Mononuclear cell (primary cell): ENCODE results near the gene SPTBN1. TPM values are rescaled to one million over a fixed set of nuclear protein-coding genes. Genes with fewer than 3 reads are reported as not detected.
"Not testable (repeated sequence)": the region's sequence is repeated elsewhere in the genome, so short reads cannot be mapped to it uniquely, and the experiment has no call there.

Experiments
- H3K27me3 ChIP-seq: 2 replicates; pipeline ENCODE4 v1.6.0; 2011; ENCODE audit warnings: low read length, control low read depth; ENCODE audit not compliant: insufficient read depth
- H3K4me1 ChIP-seq: 2 replicates; pipeline ENCODE4 v1.5.1; 2011; ENCODE audit warnings: mild to moderate bottlenecking, low read length, control low read depth; ENCODE audit not compliant: insufficient read depth
- H3K4me3 ChIP-seq: 2 replicates; pipeline ENCODE4 v1.5.1; 2011; ENCODE audit warnings: mild to moderate bottlenecking, low read length, moderate library complexity
- H3K9me3 ChIP-seq: 2 replicates; pipeline ENCODE4 v1.5.1; 2011; ENCODE audit warnings: low read depth, mild to moderate bottlenecking, control low read depth, low read length
- total RNA-seq: library from RNA; depleted of rRNA; stranded (reverse); fragments of >200 nt; gene quantifications from one replicate; pipeline ENCODE4 v1.2.3, GENCODE V29; 2012

Gene SPTBN1
- total RNA-seq, 1 donor, result 107 TPM

- H3K4me3 ChIP-seq, result no peak overlapping the region
- no peaks in the 10 kb centered on the region for H3K27me3 ChIP-seq
- H3K4me1 ChIP-seq, result peaks cover 31% of the 10 kb centered on the region
- H3K9me3 ChIP-seq, result no peaks in the 10 kb centered on the region
These were observed 221.5 kb downstream of the SPTBN1 start for GRCh38 chr2:54677476-54678265.

- Histone ChIP-seq H3K9me3 (no peaks in the 10 kb centered on the region), H3K4me3 (no peak overlapping the region), H3K27me3 (no peaks in the 10 kb centered on the region), H3K4me1 (peaks cover 20% of the 10 kb centered on the region)
These were observed 222.6 kb downstream of the SPTBN1 start for GRCh38 chr2:54678719-54679118.

- H3K27me3 ChIP-seq, result no peaks in the 10 kb centered on the region
- H3K4me3 ChIP-seq, result no peak overlapping the region
- H3K4me1 ChIP-seq, result peaks cover 11% of the 10 kb centered on the region
These were observed 224.4 kb downstream of the SPTBN1 start for GRCh38 chr2:54680397-54681041.

GRCh38 chr2:54681416-54681815 lies 225.3 kb downstream of the SPTBN1 start:
- no peaks in the 10 kb centered on the region for H3K9me3 ChIP-seq
- H3K27me3 ChIP-seq, result no peaks in the 10 kb centered on the region
- no peak overlapping the region for H3K4me3 ChIP-seq
- peaks cover 11% of the 10 kb centered on the region for H3K4me1 ChIP-seq

More at GRCh38 chr2:54680397-54681041, 224.4 kb downstream of the SPTBN1 start:
- no peaks in the 10 kb centered on the region for H3K9me3 ChIP-seq

GRCh38 chr2:54683596-54683995 lies 227.5 kb downstream of the SPTBN1 start:
- Histone ChIP-seq H3K4me1 (peaks cover 11% of the 10 kb centered on the region), H3K4me3 (no peak overlapping the region), H3K9me3 (no peaks in the 10 kb centered on the region), H3K27me3 (no peaks in the 10 kb centered on the region)

- H3K9me3 ChIP-seq, result no peaks in the 10 kb centered on the region
- H3K4me1 ChIP-seq, result peaks cover 11% of the 10 kb centered on the region
- H3K27me3 ChIP-seq, result no peaks in the 10 kb centered on the region
- H3K4me3 ChIP-seq, result no peak overlapping the region
These were observed 229.2 kb downstream of the SPTBN1 start for GRCh38 chr2:54685263-54685775.

GRCh38 chr2:54687595-54688152 lies 231.5 kb downstream of the SPTBN1 start:
- H3K4me3 ChIP-seq, result no peak overlapping the region
- no peaks in the 10 kb centered on the region for H3K9me3 ChIP-seq
- no peaks in the 10 kb centered on the region for H3K27me3 ChIP-seq
- H3K4me1 ChIP-seq, result no peaks in the 10 kb centered on the region

- Histone ChIP-seq H3K9me3 (no peaks in the 10 kb centered on the region), H3K4me1 (no peaks in the 10 kb centered on the region), H3K4me3 (no peak overlapping the region), H3K27me3 (no peaks in the 10 kb centered on the region)
These were observed 235.5 kb downstream of the SPTBN1 start for GRCh38 chr2:54691445-54692135.

GRCh38 chr2:54692556-54692955 lies 236.4 kb downstream of the SPTBN1 start:
- H3K27me3 ChIP-seq, result no peaks in the 10 kb centered on the region
- no peak overlapping the region for H3K4me3 ChIP-seq
- no peaks in the 10 kb centered on the region for H3K4me1 ChIP-seq
- no peaks in the 10 kb centered on the region for H3K9me3 ChIP-seq

GRCh38 chr2:54695378-54695777 lies 239.3 kb downstream of the SPTBN1 start:
- H3K27me3 ChIP-seq, result no peaks in the 10 kb centered on the region
- no peaks in the 10 kb centered on the region for H3K9me3 ChIP-seq
- no peaks in the 10 kb centered on the region for H3K4me1 ChIP-seq
- H3K4me3 ChIP-seq, result no peak overlapping the region

- Histone ChIP-seq H3K4me1 (no peaks in the 10 kb centered on the region), H3K27me3 (no peaks in the 10 kb centered on the region), H3K4me3 (no peak overlapping the region), H3K9me3 (no peaks in the 10 kb centered on the region)
These were observed 241.8 kb downstream of the SPTBN1 start for GRCh38 chr2:54697934-54698333.

GRCh38 chr2:54698926-54699325 lies 242.8 kb downstream of the SPTBN1 start:
- not testable (repeated sequence) for H3K4me1 ChIP-seq, H3K4me3 ChIP-seq, H3K9me3 ChIP-seq, H3K27me3 ChIP-seq

- Histone ChIP-seq H3K4me3 (no peak overlapping the region), H3K27me3 (no peaks in the 10 kb centered on the region), H3K4me1 (no peaks in the 10 kb centered on the region), H3K9me3 (no peaks in the 10 kb centered on the region)
These were observed 243.5 kb downstream of the SPTBN1 start for GRCh38 chr2:54699665-54700064.

GRCh38 chr2:54701029-54701428 lies 244.9 kb downstream of the SPTBN1 start:
- H3K4me3 ChIP-seq, result no peak overlapping the region
- no peaks in the 10 kb centered on the region for H3K27me3 ChIP-seq
- H3K4me1 ChIP-seq, result no peaks in the 10 kb centered on the region

GRCh38 chr2:54704238-54704637 lies 248.1 kb downstream of the SPTBN1 start:
- Histone ChIP-seq H3K9me3 (no peaks in the 10 kb centered on the region), H3K27me3 (peaks cover 21% of the 10 kb centered on the region), H3K4me3 (no peak overlapping the region), H3K4me1 (peaks cover 10% of the 10 kb centered on the region)

More at GRCh38 chr2:54701029-54701428, 244.9 kb downstream of the SPTBN1 start:
- no peaks in the 10 kb centered on the region for H3K9me3 ChIP-seq
